NCI-H2196 treated with DMSO at 0.1 percent for 48 hours (cell line): ENCODE results near the gene PLXNA2.

Experiments
- DNase-seq: peaks from one replicate; lab custom pipeline; 2025; ENCODE audit not compliant: unreplicated experiment; lab: John Stamatoyannopoulos, UW

The PLXNA2 gene

GRCh38 chr1:208004851-208005250 is 239.3 kb downstream of the PLXNA2 start:
- DNase-seq = no peak

- no peak for DNase-seq
Observed at GRCh38 chr1:208003241-208003640, 240.9 kb downstream of the PLXNA2 start.

GRCh38 chr1:208002672-208003071 is 241.5 kb downstream of the PLXNA2 start:
- DNase-seq = no peak

- no peak for DNase-seq
Observed at GRCh38 chr1:208002078-208002477, 242.1 kb downstream of the PLXNA2 start.

- no peak for DNase-seq
Observed at GRCh38 chr1:208000504-208000903, 243.7 kb downstream of the PLXNA2 start.

GRCh38 chr1:207999972-208000371 is 244.2 kb downstream of the PLXNA2 start:
- DNase-seq = no peak

- no peak for DNase-seq
Observed at GRCh38 chr1:207999274-207999915, 244.8 kb downstream of the PLXNA2 start.

- no peak for DNase-seq
Observed at GRCh38 chr1:207998691-207999090, 245.5 kb downstream of the PLXNA2 start.

- DNase-seq = peak; percentile 27
Observed at GRCh38 chr1:207997486-207998268, 246.5 kb downstream of the PLXNA2 start.

- no peak for DNase-seq
Observed at GRCh38 chr1:207996636-207997035, 247.5 kb downstream of the PLXNA2 start.

GRCh38 chr1:207995576-207995975 is 248.6 kb downstream of the PLXNA2 start:
- DNase-seq = no peak

- DNase-seq = no peak
Observed at GRCh38 chr1:207993477-207994445, 250.4 kb downstream of the PLXNA2 start.

GRCh38 chr1:207992677-207993236 is 251.4 kb downstream of the PLXNA2 start:
- no peak for DNase-seq

GRCh38 chr1:207991583-207992026 is 252.6 kb downstream of the PLXNA2 start:
- no peak for DNase-seq

- DNase-seq = no peak
Observed at GRCh38 chr1:207990876-207991582, 253.2 kb downstream of the PLXNA2 start.

- DNase-seq = no peak
Observed at GRCh38 chr1:207990455-207990854, 253.7 kb downstream of the PLXNA2 start.

GRCh38 chr1:207988326-207989165 is 255.6 kb downstream of the PLXNA2 start:
- no peak for DNase-seq

- no peak for DNase-seq
Observed at GRCh38 chr1:207987164-207987563, 257.0 kb downstream of the PLXNA2 start.

- DNase-seq = no peak
Observed at GRCh38 chr1:207985996-207986395, 258.2 kb downstream of the PLXNA2 start.
